ENCODE results near the gene PEX10.

- TF ChIP-seq ZNF207 (IDR thresholded peaks at IDR 0.05; ENCODE audit: borderline replicate concordance) (no peak), CTCF (IDR thresholded peaks at IDR 0.05 in 2 of 3, conservative IDR thresholded peaks at IDR 0.05 in 1 of 3; ENCODE audit: control insufficient read depth in 2 of 3, extremely low read depth in 1 of 3, insufficient read depth in 1 of 3, low read depth in 3 of 3, low read length in 3 of 3) (no peak), RAD21 (IDR thresholded peaks at IDR 0.05; ENCODE audit: insufficient read depth, low read depth, low read length) (no peak), EZH2 (IDR thresholded peaks at IDR 0.05; ENCODE audit: borderline replicate concordance, control insufficient read depth, low read depth, low read length) (no peak), SP1 (IDR thresholded peaks at IDR 0.05; ENCODE audit: low read depth, low read length) (no peak), CHD4 (IDR thresholded peaks at IDR 0.05) (no peak), SMAD1 (IDR thresholded peaks at IDR 0.05; ENCODE audit: low read depth, partially characterized antibody) (no peak), POLR2A (IDR thresholded peaks at IDR 0.05; ENCODE audit: low read depth, low read length) (no peak)
Observed at GRCh38 chr1:2413495-2414296, 1.3 kb upstream of the PEX10 start.
